ENCODE measurements around the gene AGPS. TPM values are rescaled to one million over a fixed set of nuclear protein-coding genes. Genes with fewer than 3 reads are reported as not detected.
"Not testable (repeated sequence)": the region's sequence is repeated elsewhere in the genome, so short reads cannot be mapped to it uniquely, and the experiment has no call there.

AGPS gene
- total RNA-seq, 1 donor from 2014 or later, result 71.8 TPM

DNA sequence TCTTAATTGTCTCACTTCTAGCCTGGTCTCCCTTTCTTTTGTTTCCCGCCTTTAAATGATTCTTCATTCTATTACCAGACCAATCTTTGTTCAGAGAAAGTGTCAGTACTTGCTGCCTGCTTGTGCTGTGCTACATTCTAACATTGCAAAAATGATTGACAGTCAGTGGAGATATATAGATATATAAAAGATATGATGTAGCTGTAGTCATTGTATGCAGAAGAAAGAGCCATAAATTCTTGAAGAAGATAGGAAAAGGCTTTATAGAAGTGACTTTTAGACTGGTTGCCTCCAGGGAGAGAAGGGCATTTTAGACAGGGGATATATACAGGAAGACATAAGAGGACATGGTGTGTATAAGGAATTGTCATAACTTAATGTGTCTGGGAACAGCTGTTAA lies 13.6 kb downstream of the AGPS start:
- Mint-ChIP-seq H3K36me3 (ENCODE audit: low read depth) (peaks cover 22% of the 10 kb centered on the region), H3K4me3 (no peak overlapping the region), H3K27ac (no peak overlapping the region), H3K27me3 (ENCODE audit: insufficient read depth) (no peaks in the 10 kb centered on the region), H3K4me1 (ENCODE audit: low read depth) (peaks cover 8% of the 10 kb centered on the region), H3K9me3 (peaks cover 8% of the 10 kb centered on the region)
- intact Hi-C loops (cut with micrococcal nuclease), result no loop called here
- DNase-seq (ENCODE audit: low spot score), result no peak

- no peak overlapping the region for H3K27ac Mint-ChIP-seq
- intact Hi-C loops (cut with micrococcal nuclease), result no loop called here
- H3K36me3 Mint-ChIP-seq (ENCODE audit: low read depth), result peaks cover 22% of the 10 kb centered on the region
- H3K4me3 Mint-ChIP-seq, result no peak overlapping the region
- H3K4me1 Mint-ChIP-seq (ENCODE audit: low read depth), result peaks cover 11% of the 10 kb centered on the region
- peaks cover 8% of the 10 kb centered on the region for H3K9me3 Mint-ChIP-seq
- H3K27me3 Mint-ChIP-seq (ENCODE audit: insufficient read depth), result no peaks in the 10 kb centered on the region
- DNase-seq (ENCODE audit: low spot score), result no peak
These were observed 14.5 kb downstream of the AGPS start for GRCh38 chr2:177407031-177407430.

DNA sequence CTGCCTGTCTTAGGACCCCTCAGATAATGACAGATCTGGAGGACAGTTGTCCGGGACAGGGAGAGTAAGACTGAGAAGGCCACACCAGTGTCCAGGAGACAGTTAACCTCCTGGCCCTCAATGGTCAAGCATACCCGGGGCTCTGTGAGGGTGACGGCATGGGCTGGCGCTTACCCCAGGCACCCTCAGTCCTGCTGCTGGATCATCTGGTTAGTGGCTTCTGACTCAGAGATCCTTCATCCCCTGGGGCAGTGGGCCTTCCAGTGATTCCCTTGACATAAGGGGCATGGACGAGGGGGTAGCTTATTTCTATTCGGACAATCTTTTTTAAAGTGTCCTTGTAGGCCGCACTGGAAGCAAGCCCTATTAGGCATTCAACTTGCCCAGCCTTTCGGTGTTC lies 18.1 kb downstream of the AGPS start:
- H3K27me3 Mint-ChIP-seq (ENCODE audit: insufficient read depth); H3K4me3 Mint-ChIP-seq; H3K27ac Mint-ChIP-seq; DNase-seq (ENCODE audit: low spot score); intact Hi-C loops (cut with micrococcal nuclease); H3K9me3 Mint-ChIP-seq: not testable (repeated sequence)
- Mint-ChIP-seq H3K4me1 (ENCODE audit: low read depth) (peaks cover 23% of the 10 kb centered on the region), H3K36me3 (ENCODE audit: low read depth) (peaks cover 20% of the 10 kb centered on the region)

DNA sequence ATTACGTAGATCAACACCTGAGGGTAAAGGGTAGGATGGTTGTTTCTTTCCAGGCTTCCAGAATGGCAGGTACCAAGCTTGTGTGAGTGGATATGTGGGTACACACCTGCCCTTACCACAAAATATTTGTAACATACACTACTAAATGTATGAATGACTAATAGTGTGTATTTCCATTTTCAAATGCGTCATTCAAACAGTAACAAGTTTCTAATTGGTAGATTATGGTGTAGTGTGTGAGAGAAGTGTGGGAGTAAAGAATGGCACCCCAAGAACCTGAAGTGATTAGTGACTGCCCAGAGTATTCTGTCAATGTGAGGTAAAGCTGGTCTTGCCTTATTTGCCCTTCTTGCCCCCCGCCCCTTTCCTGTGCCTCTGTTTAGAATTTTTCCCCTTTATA lies 21.1 kb downstream of the AGPS start:
- no peak overlapping the region for H3K27ac Mint-ChIP-seq
- no peak overlapping the region for H3K4me3 Mint-ChIP-seq
- intact Hi-C loops (cut with micrococcal nuclease), result no loop called here
- no peak for DNase-seq (ENCODE audit: low spot score)
- no peaks in the 10 kb centered on the region for H3K27me3 Mint-ChIP-seq (ENCODE audit: insufficient read depth)
- H3K36me3 Mint-ChIP-seq (ENCODE audit: low read depth), result peaks cover 3% of the 10 kb centered on the region
- peaks cover 22% of the 10 kb centered on the region for H3K4me1 Mint-ChIP-seq (ENCODE audit: low read depth)
- peaks cover 5% of the 10 kb centered on the region for H3K9me3 Mint-ChIP-seq

DNA sequence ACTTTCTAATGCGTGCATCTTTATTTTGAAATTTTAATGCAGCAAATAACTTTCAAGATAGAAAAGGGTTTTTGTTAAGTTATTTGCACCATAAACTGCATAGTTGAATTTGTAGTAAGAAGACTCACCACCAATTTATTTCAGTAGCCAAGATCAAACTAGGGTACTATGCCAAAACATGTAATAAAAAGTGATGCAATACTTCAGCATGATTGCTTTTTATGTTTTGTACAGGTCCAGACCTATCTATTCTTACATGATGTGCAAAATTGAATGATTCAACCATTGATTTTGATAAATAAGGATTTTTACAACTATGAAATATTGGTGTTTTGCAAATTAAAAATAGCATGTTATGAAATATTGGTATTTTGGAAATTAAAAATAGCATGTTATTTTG lies 26.7 kb downstream of the AGPS start:
- intact Hi-C loops (cut with micrococcal nuclease), result loop anchor here (5.0 kb wide), 1 partner anchor 207 kb away; the partner anchor contains the start of gene HNRNPA3
- DNase-seq (ENCODE audit: low spot score), result no peak
- no peaks in the 10 kb centered on the region for H3K9me3 Mint-ChIP-seq
- peaks cover 11% of the 10 kb centered on the region for H3K36me3 Mint-ChIP-seq (ENCODE audit: low read depth)
- H3K4me1 Mint-ChIP-seq (ENCODE audit: low read depth), result peaks cover 20% of the 10 kb centered on the region
- H3K27ac Mint-ChIP-seq, result no peak overlapping the region
- H3K4me3 Mint-ChIP-seq, result no peak overlapping the region
- H3K27me3 Mint-ChIP-seq (ENCODE audit: insufficient read depth), result no peaks in the 10 kb centered on the region

- no peak overlapping the region for H3K27ac Mint-ChIP-seq
- peaks cover 35% of the 10 kb centered on the region for H3K36me3 Mint-ChIP-seq (ENCODE audit: low read depth)
- H3K27me3 Mint-ChIP-seq (ENCODE audit: insufficient read depth), result no peaks in the 10 kb centered on the region
- intact Hi-C loops (cut with micrococcal nuclease), result no loop called here
- H3K9me3 Mint-ChIP-seq, result peaks cover 17% of the 10 kb centered on the region
- peaks cover 23% of the 10 kb centered on the region for H3K4me1 Mint-ChIP-seq (ENCODE audit: low read depth)
- no peak for DNase-seq (ENCODE audit: low spot score)
- H3K4me3 Mint-ChIP-seq, result no peak overlapping the region
These were observed 29.7 kb downstream of the AGPS start for GRCh38 chr2:177422271-177422670.

DNA sequence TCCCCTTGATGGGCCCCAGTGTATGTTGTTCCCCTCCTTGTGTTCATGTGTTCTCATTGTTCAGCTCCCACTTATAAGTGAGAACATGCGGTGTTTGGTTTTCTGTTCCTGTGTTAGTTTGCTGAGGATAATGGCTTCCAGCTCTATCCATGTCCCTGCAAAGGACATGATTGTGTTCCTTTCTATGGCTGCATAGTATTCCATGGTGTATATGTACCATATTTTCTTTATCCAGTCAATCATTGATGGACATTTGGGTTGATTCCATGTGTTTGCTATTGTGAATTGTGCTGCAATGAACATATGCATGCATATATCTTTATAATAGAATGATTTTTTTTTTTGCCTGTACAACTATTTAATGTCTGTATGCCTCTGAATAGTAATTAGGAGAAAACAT lies 31.5 kb downstream of the AGPS start:
- H3K27me3 Mint-ChIP-seq (ENCODE audit: insufficient read depth); H3K27ac Mint-ChIP-seq; H3K4me3 Mint-ChIP-seq; intact Hi-C loops (cut with micrococcal nuclease); DNase-seq (ENCODE audit: low spot score): not testable (repeated sequence)
- Mint-ChIP-seq H3K4me1 (ENCODE audit: low read depth) (peaks cover 18% of the 10 kb centered on the region), H3K9me3 (peaks cover 36% of the 10 kb centered on the region), H3K36me3 (ENCODE audit: low read depth) (peaks cover 53% of the 10 kb centered on the region)

- H3K27ac Mint-ChIP-seq; intact Hi-C loops (cut with micrococcal nuclease); DNase-seq (ENCODE audit: low spot score); H3K27me3 Mint-ChIP-seq (ENCODE audit: insufficient read depth); H3K4me3 Mint-ChIP-seq: not testable (repeated sequence)
- Mint-ChIP-seq H3K9me3 (peaks cover 40% of the 10 kb centered on the region), H3K4me1 (ENCODE audit: low read depth) (peaks cover 13% of the 10 kb centered on the region), H3K36me3 (ENCODE audit: low read depth) (peaks cover 57% of the 10 kb centered on the region)
These were observed 32.0 kb downstream of the AGPS start for GRCh38 chr2:177424620-177425019.

DNA sequence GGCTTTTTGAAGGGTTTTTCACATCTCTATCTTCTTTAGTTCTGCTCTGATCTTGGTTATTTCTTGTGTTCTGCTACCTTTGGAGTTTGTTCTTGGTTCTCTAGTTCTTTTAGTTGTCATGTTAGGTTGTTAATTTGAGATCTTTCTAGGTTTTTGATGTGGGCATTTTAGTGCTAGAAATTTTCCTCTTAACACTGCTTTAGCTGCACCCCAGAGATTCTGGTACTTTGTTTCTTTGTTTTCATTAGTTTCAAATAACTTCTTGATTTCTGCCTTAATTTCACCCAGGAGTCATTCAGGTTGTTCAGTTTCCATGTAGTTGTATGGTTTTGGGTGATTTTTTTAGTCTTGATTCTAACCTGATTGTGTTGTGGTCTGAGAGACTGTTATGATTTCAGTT lies 34.7 kb downstream of the AGPS start:
- peaks cover 8% of the 10 kb centered on the region for H3K4me1 Mint-ChIP-seq (ENCODE audit: low read depth)
- H3K4me3 Mint-ChIP-seq, result no peak overlapping the region
- no peaks in the 10 kb centered on the region for H3K27me3 Mint-ChIP-seq (ENCODE audit: insufficient read depth)
- H3K9me3 Mint-ChIP-seq, result peaks cover 55% of the 10 kb centered on the region
- intact Hi-C loops (cut with micrococcal nuclease), result no loop called here
- no peak overlapping the region for H3K27ac Mint-ChIP-seq
- peaks cover 63% of the 10 kb centered on the region for H3K36me3 Mint-ChIP-seq (ENCODE audit: low read depth)
- no peak for DNase-seq (ENCODE audit: low spot score)

GRCh38 chr2:177427936-177428335 lies 35.4 kb downstream of the AGPS start:
- H3K4me3 Mint-ChIP-seq; H3K27me3 Mint-ChIP-seq (ENCODE audit: insufficient read depth): not testable (repeated sequence)

GRCh38 chr2:177429688-177430325 lies 37.2 kb downstream of the AGPS start:
- H3K9me3 Mint-ChIP-seq, result peaks cover 73% of the 10 kb centered on the region
- H3K27me3 Mint-ChIP-seq (ENCODE audit: insufficient read depth), result no peaks in the 10 kb centered on the region
- no peak for DNase-seq (ENCODE audit: low spot score)
- intact Hi-C loops (cut with micrococcal nuclease), result no loop called here
- no peak overlapping the region for H3K4me3 Mint-ChIP-seq
- no peak overlapping the region for H3K27ac Mint-ChIP-seq
- peaks cover 8% of the 10 kb centered on the region for H3K4me1 Mint-ChIP-seq (ENCODE audit: low read depth)
- peaks cover 70% of the 10 kb centered on the region for H3K36me3 Mint-ChIP-seq (ENCODE audit: low read depth)

More at GRCh38 chr2:177427936-177428335, 35.4 kb downstream of the AGPS start:
- Mint-ChIP-seq H3K9me3 (peaks cover 61% of the 10 kb centered on the region), H3K36me3 (ENCODE audit: low read depth) (peaks cover 68% of the 10 kb centered on the region)
- DNase-seq (ENCODE audit: low spot score); intact Hi-C loops (cut with micrococcal nuclease); H3K27ac Mint-ChIP-seq; H3K4me1 Mint-ChIP-seq (ENCODE audit: low read depth): not testable (repeated sequence)

GRCh38 chr2:177430411-177430810 lies 37.8 kb downstream of the AGPS start:
- Mint-ChIP-seq H3K36me3 (ENCODE audit: low read depth) (peaks cover 69% of the 10 kb centered on the region), H3K4me3 (no peak overlapping the region), H3K27me3 (ENCODE audit: insufficient read depth) (no peaks in the 10 kb centered on the region), H3K27ac (no peak overlapping the region), H3K9me3 (peaks cover 73% of the 10 kb centered on the region), H3K4me1 (ENCODE audit: low read depth) (peaks cover 8% of the 10 kb centered on the region)
- intact Hi-C loops (cut with micrococcal nuclease), result no loop called here
- no peak for DNase-seq (ENCODE audit: low spot score)

DNA sequence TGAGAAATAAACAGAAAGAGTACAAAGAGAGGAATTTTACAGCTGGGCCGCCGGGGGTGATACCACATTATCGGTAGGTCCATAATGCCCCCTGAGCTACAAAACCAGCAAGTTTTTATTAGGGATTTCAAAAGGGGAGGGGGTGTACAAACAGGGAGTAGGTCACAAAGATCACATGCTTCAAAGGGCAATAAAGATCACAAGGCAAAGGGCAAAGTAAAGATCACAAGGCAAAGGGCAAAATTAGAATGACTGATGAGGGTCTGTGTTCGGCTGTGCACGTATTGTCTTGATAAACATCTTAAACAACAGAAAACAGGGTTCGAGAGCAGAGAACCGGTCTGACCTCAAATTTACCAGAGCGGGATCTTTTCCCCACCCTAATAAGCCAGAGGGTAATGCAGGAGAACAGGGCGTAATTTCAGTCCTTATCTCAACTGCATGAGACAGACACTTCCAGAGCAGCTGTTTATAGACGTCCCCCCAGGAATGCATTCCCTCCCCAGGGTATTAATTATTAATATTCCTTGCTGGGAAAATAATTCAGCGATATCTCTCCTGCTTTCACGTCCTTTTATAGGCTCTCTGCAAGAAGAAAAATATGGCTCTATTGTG lies 38.6 kb downstream of the AGPS start:
- H3K27me3 Mint-ChIP-seq (ENCODE audit: insufficient read depth); H3K27ac Mint-ChIP-seq; H3K4me3 Mint-ChIP-seq; H3K4me1 Mint-ChIP-seq (ENCODE audit: low read depth); intact Hi-C loops (cut with micrococcal nuclease); DNase-seq (ENCODE audit: low spot score): not testable (repeated sequence)
- peaks cover 61% of the 10 kb centered on the region for H3K36me3 Mint-ChIP-seq (ENCODE audit: low read depth)
- peaks cover 66% of the 10 kb centered on the region for H3K9me3 Mint-ChIP-seq

Data from activated T-helper 1 cell treated with anti-CD3 and anti-CD28 coated beads, Interleukin-12 subunit alpha, Interleukin-12 subunit beta, Interleukin-2, Interleukin-4 antibody, amounts not matched to agents 30 ng/mL and 10 ng/mL and 1 ng/mL, durations not matched to agents 14 hours and 24 hours and 36 hours (primary cell).